Ascending aorta (tissue), 2 donors: Measurements from ENCODE around the gene SH3RF3. TPM values are rescaled to one million over a fixed set of nuclear protein-coding genes. Genes with fewer than 3 reads are reported as not detected.
A peak's percentile ranks its signal among the peaks of the same experiment; 100 is the strongest.

Experiments used
- DNase-seq, 2 donors: peaks; one replicate each; pipeline ENCODE4 v3.0.0-alpha.2; 2019; ENCODE audit warnings: low spot score in 2 of 2
- H3K27ac ChIP-seq, 2 donors: fragments of 200-600 bp; sonication (generic); one replicate each; pipeline ENCODE4 v1.5.1; 2016 to 2017; ENCODE audit warnings: mild to moderate bottlenecking in 1 of 2
- H3K27me3 ChIP-seq: fragments of 200-600 bp; sonication (generic); one replicate; pipeline ENCODE4 v1.5.1; 2017
- H3K36me3 ChIP-seq, 2 donors: fragments of 200-600 bp; sonication (generic); one replicate each; pipeline ENCODE4 v1.5.1; 2016
- H3K4me1 ChIP-seq, 2 donors: fragments of 200-600 bp; sonication (generic); one replicate each; pipeline ENCODE4 v1.5.1; 2016 to 2017; ENCODE audit warnings: mild to moderate bottlenecking in 1 of 2
- H3K4me3 ChIP-seq, 2 donors: fragments of 200-600 bp; sonication (generic); one replicate each; pipeline ENCODE4 v1.5.1; 2016 to 2017; ENCODE audit warnings: mild to moderate bottlenecking in 1 of 2
- H3K9me3 ChIP-seq, 2 donors: fragments of 200-600 bp; sonication (generic); one replicate each; pipeline ENCODE4 v1.5.1; 2016
- CTCF ChIP-seq, 3 experiments: fragments of 200-600 bp in 2 of 3; fragments of 450-650 bp in 1 of 3; sonication (generic) in 2 of 3; IDR thresholded peaks; one replicate each; pipeline ENCODE4 v1.5.1; 2016 to 2019; ENCODE audit warnings: antibody characterized with exemption in 3 of 3, mild to moderate bottlenecking in 1 of 3, moderate library complexity in 1 of 3
- intact Hi-C: fragments of 100-400 bp; cut with DNase I; formaldehyde crosslinking; loops from one replicate; pipeline ENCODE4 v1.15.1; 2023
- total RNA-seq: library from RNA; depleted of rRNA; stranded (reverse); fragments of >200 nt; gene quantifications from one replicate; pipeline ENCODE4 v1.1.0, GENCODE V29; 2016

The SH3RF3 gene
- total RNA-seq, 1 donor from 2014 or later, result 53.5 TPM

GRCh38 chr2:109365131-109365530 lies 236.1 kb downstream of the SH3RF3 start:
- Histone ChIP-seq H3K36me3 (no peaks in the 10 kb centered on the region), H3K9me3 (peaks cover 0 to 8% of the 10 kb centered on the region in 2 donors), H3K27ac (no peak overlapping the region), H3K27me3 (no peaks in the 10 kb centered on the region), H3K4me1 (peaks cover 5 to 7% of the 10 kb centered on the region in 2 donors), H3K4me3 (no peak overlapping the region)
- no peak for TF ChIP-seq CTCF (IDR thresholded peaks at IDR 0.05)
- intact Hi-C loops, result no loop called here
- DNase-seq, result peak in 1 of 2 donors; percentile 44

GRCh38 chr2:109367683-109368082 lies 238.7 kb downstream of the SH3RF3 start:
- TF ChIP-seq CTCF (IDR thresholded peaks at IDR 0.05), result no peak
- H3K4me3 ChIP-seq, result no peak overlapping the region
- no peaks in the 10 kb centered on the region for H3K9me3 ChIP-seq
- intact Hi-C loops, result no loop called here
- no peaks in the 10 kb centered on the region for H3K27me3 ChIP-seq
- H3K27ac ChIP-seq, result no peak overlapping the region
- no peak for DNase-seq
- H3K36me3 ChIP-seq, result peaks cover 11 to 12% of the 10 kb centered on the region in 2 donors
- peaks cover 5 to 7% of the 10 kb centered on the region in 2 donors for H3K4me1 ChIP-seq

GRCh38 chr2:109368798-109369197 lies 239.8 kb downstream of the SH3RF3 start:
- peaks cover 5 to 7% of the 10 kb centered on the region in 2 donors for H3K4me1 ChIP-seq
- no peak for TF ChIP-seq CTCF (IDR thresholded peaks at IDR 0.05)
- no peaks in the 10 kb centered on the region for H3K27me3 ChIP-seq
- DNase-seq, result peak in 1 of 2 donors; percentile 52
- intact Hi-C loops, result no loop called here
- H3K36me3 ChIP-seq, result peaks cover 12 to 23% of the 10 kb centered on the region in 2 donors
- H3K9me3 ChIP-seq, result no peaks in the 10 kb centered on the region
- no peak overlapping the region for H3K27ac ChIP-seq
- no peak overlapping the region for H3K4me3 ChIP-seq

GRCh38 chr2:109369671-109370191 lies 240.7 kb downstream of the SH3RF3 start:
- no peaks in the 10 kb centered on the region for H3K27me3 ChIP-seq
- peaks cover 18 to 30% of the 10 kb centered on the region in 2 donors for H3K36me3 ChIP-seq
- H3K9me3 ChIP-seq, result no peaks in the 10 kb centered on the region
- peaks cover 5 to 7% of the 10 kb centered on the region in 2 donors for H3K4me1 ChIP-seq
- intact Hi-C loops, result no loop called here
- no peak for TF ChIP-seq CTCF (IDR thresholded peaks at IDR 0.05)
- no peak overlapping the region for H3K4me3 ChIP-seq
- peak in 1 of 2 donors; percentile 51 for DNase-seq
- no peak overlapping the region for H3K27ac ChIP-seq

- DNase-seq, result peak in 1 of 2 donors; percentile 53
- Histone ChIP-seq H3K4me3 (no peak overlapping the region), H3K4me1 (peaks cover 5 to 7% of the 10 kb centered on the region in 2 donors), H3K27ac (no peak overlapping the region), H3K36me3 (peaks cover 18 to 36% of the 10 kb centered on the region in 2 donors), H3K27me3 (no peaks in the 10 kb centered on the region), H3K9me3 (no peaks in the 10 kb centered on the region)
- intact Hi-C loops, result no loop called here
- no peak for TF ChIP-seq CTCF (IDR thresholded peaks at IDR 0.05)
These were observed 241.5 kb downstream of the SH3RF3 start for GRCh38 chr2:109370399-109371035.
